Large intestine (tissue), 12 donors: ENCODE measurements around the gene AR. TPM values are rescaled to one million over a fixed set of nuclear protein-coding genes. Genes with fewer than 3 reads are reported as not detected.

ENCODE experiments used
- DNase-seq, 2 donors: peaks; one replicate each; pipeline versions ENCODE4 v3.0.0 to v3.0.0-alpha.2; 2013
- H3K27ac ChIP-seq: one replicate; pipeline ENCODE4 v1.5.1; 2013; ENCODE audit warnings: low read length
- H3K27me3 ChIP-seq: 2 replicates; pipeline ENCODE4 v1.6.1; 2013; ENCODE audit warnings: low read length; ENCODE audit not compliant: control insufficient read depth, insufficient read depth
- H3K36me3 ChIP-seq: 2 replicates; pipeline ENCODE4 v1.6.1; 2013; ENCODE audit warnings: low read length; ENCODE audit not compliant: control insufficient read depth, insufficient read depth
- H3K4me1 ChIP-seq: one replicate; pipeline ENCODE4 v1.6.1; 2013; ENCODE audit warnings: low read length; ENCODE audit not compliant: control insufficient read depth, insufficient read depth
- H3K4me3 ChIP-seq: one replicate; pipeline ENCODE4 v1.5.1; 2013; ENCODE audit warnings: low read length
- H3K9me3 ChIP-seq: one replicate; pipeline ENCODE4 v1.6.1; 2013; ENCODE audit warnings: mild to moderate bottlenecking, low read depth, low read length, moderate library complexity; ENCODE audit not compliant: control insufficient read depth
- WGBS: methylation state at CpG from one replicate; pipeline ENCODE4 v1.1.5; 2013; ENCODE audit warnings: low lambda C conversion rate; ENCODE audit not compliant: insufficient coverage; 5-methylcytosine and 5-hydroxymethylcytosine counted together
- long read RNA-seq, 11 donors: transcript quantifications; one replicate each; lab custom pipeline, GENCODE V29; 2026
- polyA plus RNA-seq: library from polyadenylated mRNA; unstranded; fragments of 120-200 nt; gene quantifications from one replicate; pipeline ENCODE4 v1.2.1, GENCODE V29; 2013

AR gene
- polyA plus RNA-seq = 0.45 TPM
- long read RNA-seq, donor 1 = 0 reads
- long read RNA-seq, donor 2 = 0 reads
- long read RNA-seq, donor 3 = 0 reads
- long read RNA-seq, donor 4 = 0 reads
- long read RNA-seq, donor 5 = 0 reads
- long read RNA-seq, donor 6, full-length matches to known transcripts = 1 of 1 reads
- long read RNA-seq, donor 6, partial matches to known transcripts = 0 of 1 reads
- long read RNA-seq, donor 6, other reads (novel, unspliced or antisense) = 0 of 1 reads
- long read RNA-seq, donor 7 = 0 reads
- long read RNA-seq, donor 8 = 0 reads
- long read RNA-seq, donor 9 = 0 reads
- long read RNA-seq, donor 10 = 0 reads
- long read RNA-seq, donor 11 = 0 reads

DNA sequence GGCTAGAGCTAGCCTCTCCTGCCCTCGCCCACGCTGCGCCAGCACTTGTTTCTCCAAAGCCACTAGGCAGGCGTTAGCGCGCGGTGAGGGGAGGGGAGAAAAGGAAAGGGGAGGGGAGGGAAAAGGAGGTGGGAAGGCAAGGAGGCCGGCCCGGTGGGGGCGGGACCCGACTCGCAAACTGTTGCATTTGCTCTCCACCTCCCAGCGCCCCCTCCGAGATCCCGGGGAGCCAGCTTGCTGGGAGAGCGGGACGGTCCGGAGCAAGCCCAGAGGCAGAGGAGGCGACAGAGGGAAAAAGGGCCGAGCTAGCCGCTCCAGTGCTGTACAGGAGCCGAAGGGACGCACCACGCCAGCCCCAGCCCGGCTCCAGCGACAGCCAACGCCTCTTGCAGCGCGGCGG lies at the start of gene AR:
Gene AR, plus strand, starts transcription at position 204 of the 400 bp plus-strand sequence. CDS start 1,126 bp downstream, outside the sequence.
- no CpG with 5 or more reads among the region's 30 CpGs for WGBS
- peaks cover 41% of the 10 kb centered on the region for H3K27me3 ChIP-seq

GRCh38 chrX:67500617-67501016 lies 43.2 kb upstream of the AR start:
- WGBS = no CpG with 5 or more reads among the region's 1 CpG
- Histone ChIP-seq H3K36me3 (no peaks in the 10 kb centered on the region), H3K27me3 (no peaks in the 10 kb centered on the region), H3K4me3 (no peak overlapping the region), H3K9me3 (no peaks in the 10 kb centered on the region), H3K27ac (no peak overlapping the region), H3K4me1 (no peaks in the 10 kb centered on the region)
- DNase-seq = no peak

More for the DNA sequence above, at the start of gene AR:
- H3K4me3 ChIP-seq = no peak within 1 kb of the TSS
- no peaks in the 10 kb centered on the region for H3K9me3 ChIP-seq
- H3K4me1 ChIP-seq = no peaks in the 10 kb centered on the region
- no peaks in the 10 kb centered on the region for H3K36me3 ChIP-seq
- peak; percentile 4 to 21 for DNase-seq
- no peak within 1 kb of the TSS for H3K27ac ChIP-seq

- Histone ChIP-seq H3K27ac (no peak overlapping the region), H3K36me3 (no peaks in the 10 kb centered on the region)
- no peak for DNase-seq
Observed at GRCh38 chrX:67503004-67503403, 40.8 kb upstream of the AR start.

DNA sequence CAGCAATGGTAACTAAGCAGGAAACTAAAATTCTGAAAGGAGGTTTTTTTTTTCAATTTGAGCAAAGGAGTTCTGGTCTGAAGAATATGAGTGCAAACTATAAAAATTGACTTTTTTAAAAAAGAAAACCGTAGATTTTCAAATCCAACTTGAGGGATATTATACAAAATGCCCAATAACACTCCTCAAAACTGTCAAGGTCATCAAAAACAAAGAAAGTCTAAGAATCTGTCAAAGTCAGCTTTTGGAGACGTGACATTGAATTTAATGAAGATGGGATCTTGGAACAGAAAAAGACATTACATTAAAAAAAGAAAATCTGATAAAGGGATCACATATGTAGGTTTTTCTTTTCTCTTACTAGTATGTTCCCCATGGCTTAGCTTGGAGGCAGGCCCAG lies 40.4 kb upstream of the AR start:
- Histone ChIP-seq H3K4me1 (no peaks in the 10 kb centered on the region), H3K27ac (no peak overlapping the region), H3K27me3 (no peaks in the 10 kb centered on the region), H3K4me3 (no peak overlapping the region), H3K36me3 (no peaks in the 10 kb centered on the region), H3K9me3 (peaks cover 2% of the 10 kb centered on the region)
- no peak for DNase-seq
- WGBS = 40% methylated on average over 1 of the region's 2 CpGs

More at GRCh38 chrX:67503004-67503403, 40.8 kb upstream of the AR start:
- Histone ChIP-seq H3K9me3 (peaks cover 2% of the 10 kb centered on the region), H3K4me3 (no peak overlapping the region), H3K4me1 (no peaks in the 10 kb centered on the region), H3K27me3 (no peaks in the 10 kb centered on the region)

DNA sequence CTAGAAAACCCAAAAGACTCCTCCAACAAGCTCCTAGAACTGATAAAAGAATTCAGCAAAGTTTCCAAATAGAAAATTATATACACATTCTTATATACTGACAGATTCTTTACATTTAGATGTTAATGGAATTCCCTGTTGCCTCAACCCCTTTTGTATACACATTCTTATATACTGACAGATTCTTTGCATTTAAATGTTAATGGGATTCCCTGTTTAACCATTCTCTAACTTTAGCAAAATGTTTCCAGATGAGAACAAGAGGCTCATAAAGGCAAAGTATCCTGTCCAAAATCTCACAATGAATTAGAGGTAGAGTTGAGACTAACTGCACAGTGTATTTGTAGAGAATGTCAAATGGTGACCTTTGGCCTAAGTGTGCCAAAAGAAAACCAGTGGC lies 23.1 kb upstream of the AR start:
- Histone ChIP-seq H3K27me3 (no peaks in the 10 kb centered on the region), H3K27ac (no peak overlapping the region), H3K36me3 (no peaks in the 10 kb centered on the region), H3K9me3 (no peaks in the 10 kb centered on the region), H3K4me3 (no peak overlapping the region), H3K4me1 (no peaks in the 10 kb centered on the region)
- no peak for DNase-seq

GRCh38 chrX:67523002-67523681 lies 20.7 kb upstream of the AR start:
- H3K4me1 ChIP-seq = no peaks in the 10 kb centered on the region
- no peaks in the 10 kb centered on the region for H3K9me3 ChIP-seq
- DNase-seq = no peak
- no peak overlapping the region for H3K27ac ChIP-seq
- WGBS = no CpG with 5 or more reads among the region's 3 CpGs
- no peak overlapping the region for H3K4me3 ChIP-seq
- no peaks in the 10 kb centered on the region for H3K36me3 ChIP-seq
- no peaks in the 10 kb centered on the region for H3K27me3 ChIP-seq

GRCh38 chrX:67523932-67524331 lies 19.9 kb upstream of the AR start:
- no CpG with 5 or more reads among the region's 1 CpG for whole genome bisulfite sequencing
- Histone ChIP-seq H3K36me3 (no peaks in the 10 kb centered on the region), H3K27me3 (no peaks in the 10 kb centered on the region), H3K27ac (no peak overlapping the region), H3K9me3 (no peaks in the 10 kb centered on the region), H3K4me3 (no peak overlapping the region), H3K4me1 (no peaks in the 10 kb centered on the region)
- no peak for DNase-seq

DNA sequence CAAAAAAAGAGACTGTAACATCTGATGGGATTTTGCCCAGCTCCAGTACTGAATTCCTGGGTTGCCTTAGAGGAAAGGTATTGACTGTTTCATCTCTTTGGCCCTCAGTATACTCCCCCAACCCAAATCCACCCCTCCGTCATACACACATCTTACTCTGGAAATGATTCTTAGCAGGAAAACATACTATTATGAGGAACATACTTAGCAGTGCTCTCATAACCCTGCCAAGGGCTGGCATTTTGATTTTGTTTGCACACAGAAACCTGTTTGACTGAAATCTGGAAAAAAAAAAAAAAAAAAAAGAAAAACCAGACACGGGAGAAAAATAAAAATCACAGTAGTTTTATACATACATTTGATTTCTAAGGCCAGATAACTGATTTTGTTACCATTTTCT lies 19.4 kb upstream of the AR start:
- Histone ChIP-seq H3K27ac (no peak overlapping the region), H3K27me3 (no peaks in the 10 kb centered on the region), H3K4me1 (no peaks in the 10 kb centered on the region), H3K9me3 (no peaks in the 10 kb centered on the region), H3K36me3 (no peaks in the 10 kb centered on the region), H3K4me3 (no peak overlapping the region)
- DNase-seq = no peak
- no CpG with 5 or more reads among the region's 2 CpGs for WGBS

DNA sequence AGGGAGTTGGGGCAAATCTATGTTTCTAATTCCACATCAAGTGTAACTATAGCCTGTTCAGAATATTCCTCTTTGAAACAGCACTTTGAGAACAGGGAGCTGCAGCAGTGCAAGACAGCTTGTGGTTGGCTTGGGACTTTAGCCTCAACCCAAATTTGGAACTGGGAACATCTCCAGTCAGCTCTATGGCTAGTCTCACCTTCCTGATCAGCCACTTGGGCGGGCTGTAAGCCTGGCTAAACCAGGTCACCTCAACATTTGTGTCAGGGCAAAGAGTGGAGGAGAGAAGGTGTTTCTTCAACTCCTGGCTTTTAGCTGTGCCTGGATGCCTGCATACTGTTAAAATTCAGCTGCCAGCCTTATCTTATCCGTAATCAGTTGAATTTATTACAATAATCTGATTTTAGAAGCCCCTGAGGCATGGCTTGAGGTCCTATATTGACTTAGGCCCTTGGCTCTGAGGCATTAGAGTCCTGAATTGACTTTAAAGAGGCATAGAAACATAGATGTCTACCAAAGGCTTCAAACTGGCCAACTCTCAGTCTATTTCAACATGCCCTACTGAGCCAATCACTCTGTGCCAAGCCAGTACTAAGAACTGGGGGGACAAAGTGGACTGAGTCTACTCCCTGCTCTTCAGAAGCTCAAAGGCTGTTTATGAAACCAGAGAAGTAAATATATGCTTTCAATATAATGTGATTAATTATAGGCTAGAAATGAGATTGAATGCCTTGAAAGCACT lies 18.7 kb upstream of the AR start:
- no peaks in the 10 kb centered on the region for H3K27me3 ChIP-seq
- H3K4me1 ChIP-seq = no peaks in the 10 kb centered on the region
- DNase-seq = no peak
- no CpG with 5 or more reads among the region's 2 CpGs for WGBS
- no peaks in the 10 kb centered on the region for H3K9me3 ChIP-seq
- H3K4me3 ChIP-seq = no peak overlapping the region
- no peaks in the 10 kb centered on the region for H3K36me3 ChIP-seq
- H3K27ac ChIP-seq = no peak overlapping the region

DNA sequence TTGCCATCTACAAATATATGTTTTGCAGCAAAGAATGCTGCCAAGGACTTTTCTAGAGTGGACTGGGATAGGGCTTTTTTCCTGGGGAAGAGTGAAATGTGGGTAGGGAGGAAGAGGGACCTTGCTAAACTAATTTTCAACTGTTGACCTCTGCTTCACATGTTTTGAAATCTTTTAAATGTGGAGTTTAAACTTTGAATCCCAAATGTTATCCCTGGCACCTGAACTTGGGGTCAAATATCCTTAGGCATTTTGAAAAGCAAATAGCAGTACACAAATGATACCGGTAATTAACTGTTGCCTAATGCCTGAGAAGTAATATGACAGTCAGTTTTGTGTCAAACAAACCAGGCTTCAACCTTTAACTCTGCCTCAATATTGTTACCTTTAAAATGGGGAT lies 7.3 kb upstream of the AR start:
- no peaks in the 10 kb centered on the region for H3K4me1 ChIP-seq

More for the DNA sequence above, 7.3 kb upstream of the AR start:
- Histone ChIP-seq H3K36me3 (no peaks in the 10 kb centered on the region), H3K9me3 (no peaks in the 10 kb centered on the region), H3K27me3 (no peaks in the 10 kb centered on the region), H3K27ac (no peak overlapping the region), H3K4me3 (no peak overlapping the region)
- WGBS = no CpG with 5 or more reads among the region's 1 CpG
- DNase-seq = no peak
